Activated T-helper 2 cell treated with anti-CD3 and anti-CD28 coated beads, Interferon-gamma antibody, Interleukin-2, Interleukin-4, amounts not matched to agents 10 μg/mL and 5 μg/mL and 100 μg/mL, durations not matched to agents 14 hours and 24 hours and 36 hours (primary cell): Measurements from ENCODE around the gene TMEM170A. TPM values are rescaled to one million over a fixed set of nuclear protein-coding genes. Genes with fewer than 3 reads are reported as not detected.

Source experiments
- DNase-seq: peaks from one replicate; pipeline ENCODE4 v3.0.0; 2021; ENCODE audit warnings: low spot score
- H3K27ac Mint-ChIP-seq: one replicate; pipeline ENCODE4 v1.8.0; 2021; ENCODE audit warnings: mixed read lengths
- H3K27me3 Mint-ChIP-seq: one replicate; pipeline ENCODE4 v1.8.0; 2021; ENCODE audit warnings: low read depth, mixed read lengths
- H3K36me3 Mint-ChIP-seq: one replicate; pipeline ENCODE4 v1.8.0; 2021; ENCODE audit warnings: low read depth, mixed read lengths
- H3K4me1 Mint-ChIP-seq: one replicate; pipeline ENCODE4 v1.8.0; 2021; ENCODE audit warnings: low read depth, mixed read lengths
- H3K4me3 Mint-ChIP-seq: one replicate; pipeline ENCODE4 v1.8.0; 2021; ENCODE audit warnings: low read depth, mild to moderate bottlenecking, moderate library complexity, mixed read lengths
- H3K9me3 Mint-ChIP-seq: one replicate; pipeline ENCODE4 v1.8.0; 2021; ENCODE audit warnings: mixed read lengths
- intact Hi-C: fragments of 100-400 bp; cut with micrococcal nuclease; formaldehyde crosslinking; loops from one replicate; pipeline ENCODE4 v1.15.1; 2023
- total RNA-seq: library from RNA; stranded (reverse); gene quantifications from 2 replicates; pipeline ENCODE4 v1.2.3, GENCODE V29; 2022

TMEM170A gene
- total RNA-seq, 1 donor from 2014 or later = 35.6 TPM

- Mint-ChIP-seq H3K4me3 (no peak overlapping the region), H3K9me3 (no peaks in the 10 kb centered on the region), H3K4me1 (peaks cover 9% of the 10 kb centered on the region), H3K27me3 (no peaks in the 10 kb centered on the region), H3K36me3 (peaks cover 15% of the 10 kb centered on the region), H3K27ac (no peak overlapping the region)
- intact Hi-C loops = no loop called here
- DNase-seq = no peak
Measured at GRCh38 chr16:75398333-75398732, 66.2 kb downstream of the TMEM170A start.

- intact Hi-C loops = no loop called here
- H3K27me3 Mint-ChIP-seq = no peaks in the 10 kb centered on the region
- peaks cover 38% of the 10 kb centered on the region for H3K36me3 Mint-ChIP-seq
- no peaks in the 10 kb centered on the region for H3K4me1 Mint-ChIP-seq
- no peak for DNase-seq
- H3K9me3 Mint-ChIP-seq = no peaks in the 10 kb centered on the region
- no peak overlapping the region for H3K27ac Mint-ChIP-seq
- no peak overlapping the region for H3K4me3 Mint-ChIP-seq
Measured at GRCh38 chr16:75394941-75395340, 69.5 kb downstream of the TMEM170A start.

Other genes with a start within 250 kb of the TMEM170A start
- not detected in 2 replicates for gene CTRB1, start 245.7 kb downstream of the TMEM170A start, total RNA-seq
- gene BCAR1, start 213.1 kb downstream of the TMEM170A start, total RNA-seq = 0.44 and 0.59 TPM in 2 replicates
- 33.5 and 37.5 TPM in 2 replicates for gene CFDP1, start 31.2 kb downstream of the TMEM170A start, total RNA-seq
- not detected in 2 replicates for gene CHST6, start 30.8 kb upstream of the TMEM170A start, total RNA-seq
- not detected in 2 replicates for gene CHST5, start 71.4 kb upstream of the TMEM170A start, total RNA-seq
- gene TMEM231, start 91.6 kb upstream of the TMEM170A start, total RNA-seq = 2.7 and 3.4 TPM in 2 replicates
- 69.2 and 69.4 TPM in 2 replicates for gene GABARAPL2, start 101.7 kb upstream of the TMEM170A start, total RNA-seq
- 45.3 and 54.0 TPM in 2 replicates for gene ADAT1, start 158.6 kb upstream of the TMEM170A start, total RNA-seq
- gene KARS1, start 183.0 kb upstream of the TMEM170A start, total RNA-seq = 256 and 269 TPM in 2 replicates
- gene TERF2IP, start 183.1 kb upstream of the TMEM170A start, total RNA-seq = 73.6 and 77.6 TPM in 2 replicates
- not detected in 2 replicates for gene CPHXL2, start 212.3 kb upstream of the TMEM170A start, total RNA-seq
- not detected in 2 replicates for gene DUXB, start 236.8 kb upstream of the TMEM170A start, total RNA-seq